LNCaP clone FGC (cell line): Measurements from ENCODE around the gene ATG9A.

ENCODE experiments used
- DNase-seq: peaks from one replicate; pipeline ENCODE4 v3.0.0-alpha.2; 2011; ENCODE audit warnings: low read depth
- H3K4me3 ChIP-seq: 2 replicates; pipeline ENCODE4 v1.5.1; 2011; ENCODE audit warnings: mild to moderate bottlenecking, low read depth, low read length, control low read depth
- TF ChIP-seq, protein P1 (sequence below): IDR thresholded peaks from 2 replicates; pipeline ENCODE4 v1.5.1; 2012; ENCODE audit warnings: mild to moderate bottlenecking; ENCODE audit not compliant: control insufficient read depth, insufficient read depth; ENCODE audit errors: extremely low read depth

Gene ATG9A

GRCh38 chr2:219184121-219184520, 45.3 kb downstream of the ATG9A start:
- H3K4me3 ChIP-seq = no peak overlapping the region

DNA sequence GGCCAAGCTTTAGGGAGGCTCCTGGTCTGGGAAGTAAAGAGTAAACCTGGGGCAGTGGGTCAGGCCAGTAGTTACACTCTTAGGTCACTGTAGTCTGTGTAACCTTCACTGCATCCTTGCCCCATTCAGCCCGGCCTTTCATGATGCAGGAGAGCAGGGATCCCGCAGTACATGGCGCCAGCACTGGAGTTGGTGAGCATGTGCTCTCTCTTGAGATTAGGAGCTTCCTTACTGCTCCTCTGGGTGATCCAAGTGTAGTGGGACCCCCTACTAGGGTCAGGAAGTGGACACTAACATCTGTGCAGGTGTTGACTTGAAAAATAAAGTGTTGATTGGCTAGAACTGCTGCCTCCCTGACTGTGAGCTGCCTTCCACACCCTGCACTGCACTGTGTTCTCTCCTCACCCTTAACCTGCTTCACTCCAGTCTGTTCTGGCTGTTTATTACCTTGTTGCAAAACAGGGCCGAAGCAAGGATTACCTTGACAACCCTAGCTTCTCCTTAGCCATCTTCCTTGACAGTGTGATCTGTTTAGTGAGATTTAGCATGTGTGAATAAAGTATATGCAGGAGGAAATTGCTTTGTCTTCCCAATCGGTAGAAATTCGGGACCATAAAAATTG, 46.2 kb downstream of the ATG9A start:
- H3K4me3 ChIP-seq = no peak overlapping the region
- TF ChIP-seq, protein P1, sequence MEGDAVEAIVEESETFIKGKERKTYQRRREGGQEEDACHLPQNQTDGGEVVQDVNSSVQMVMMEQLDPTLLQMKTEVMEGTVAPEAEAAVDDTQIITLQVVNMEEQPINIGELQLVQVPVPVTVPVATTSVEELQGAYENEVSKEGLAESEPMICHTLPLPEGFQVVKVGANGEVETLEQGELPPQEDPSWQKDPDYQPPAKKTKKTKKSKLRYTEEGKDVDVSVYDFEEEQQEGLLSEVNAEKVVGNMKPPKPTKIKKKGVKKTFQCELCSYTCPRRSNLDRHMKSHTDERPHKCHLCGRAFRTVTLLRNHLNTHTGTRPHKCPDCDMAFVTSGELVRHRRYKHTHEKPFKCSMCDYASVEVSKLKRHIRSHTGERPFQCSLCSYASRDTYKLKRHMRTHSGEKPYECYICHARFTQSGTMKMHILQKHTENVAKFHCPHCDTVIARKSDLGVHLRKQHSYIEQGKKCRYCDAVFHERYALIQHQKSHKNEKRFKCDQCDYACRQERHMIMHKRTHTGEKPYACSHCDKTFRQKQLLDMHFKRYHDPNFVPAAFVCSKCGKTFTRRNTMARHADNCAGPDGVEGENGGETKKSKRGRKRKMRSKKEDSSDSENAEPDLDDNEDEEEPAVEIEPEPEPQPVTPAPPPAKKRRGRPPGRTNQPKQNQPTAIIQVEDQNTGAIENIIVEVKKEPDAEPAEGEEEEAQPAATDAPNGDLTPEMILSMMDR = no peak
- no peak for DNase-seq

More at GRCh38 chr2:219184121-219184520, 45.3 kb downstream of the ATG9A start:
- no peak for DNase-seq
- TF ChIP-seq, protein P1 = no peak

GRCh38 chr2:219182331-219183150, 46.9 kb downstream of the ATG9A start:
- TF ChIP-seq, protein P1 = no peak
- DNase-seq = no peak

DNA sequence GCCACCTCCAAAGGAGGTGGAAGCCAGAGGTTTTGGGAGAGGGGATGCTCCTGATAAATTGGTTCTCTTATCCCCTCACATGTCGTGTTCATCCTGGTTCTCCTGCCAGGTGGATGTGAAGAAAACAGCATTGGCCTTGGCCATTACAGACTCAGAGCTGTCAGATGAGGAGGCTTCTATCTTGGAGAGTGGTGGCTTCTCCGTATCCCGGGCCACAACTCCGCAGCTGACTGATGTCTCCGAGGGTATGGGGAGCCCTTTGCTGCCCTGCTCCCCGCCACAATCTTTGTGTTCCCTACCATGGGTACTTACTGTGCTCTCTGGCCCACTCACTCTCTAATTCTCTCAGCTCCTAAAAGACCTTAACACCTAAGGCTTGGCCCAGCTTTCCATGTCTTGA, 47.9 kb downstream of the ATG9A start:
- TF ChIP-seq, protein P1 = no peak
- H3K4me3 ChIP-seq = no peak overlapping the region
- no peak for DNase-seq

More at GRCh38 chr2:219182331-219183150, 46.9 kb downstream of the ATG9A start:
- no peak overlapping the region for H3K4me3 ChIP-seq

DNA sequence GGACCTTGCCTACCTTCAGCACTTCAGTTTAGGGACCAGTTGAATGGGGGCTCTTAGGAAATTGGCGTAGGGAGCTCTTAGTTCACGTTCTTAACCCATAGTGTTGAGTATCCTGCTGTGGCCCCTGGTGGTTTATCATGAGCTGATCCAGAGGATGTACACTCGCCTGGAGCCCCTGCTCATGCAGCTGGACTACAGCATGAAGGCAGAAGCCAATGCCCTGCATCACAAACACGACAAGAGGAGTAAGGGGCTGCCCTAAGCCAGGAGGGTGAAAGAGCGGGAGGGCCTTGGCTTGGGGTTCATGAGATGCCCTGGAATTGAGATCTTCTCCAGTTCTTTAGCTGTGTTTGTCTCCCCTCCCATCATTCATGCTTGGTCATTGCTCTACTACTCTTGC, 48.5 kb downstream of the ATG9A start:
- DNase-seq = no peak
- H3K4me3 ChIP-seq = no peak overlapping the region
- TF ChIP-seq, protein P1 = no peak

DNA sequence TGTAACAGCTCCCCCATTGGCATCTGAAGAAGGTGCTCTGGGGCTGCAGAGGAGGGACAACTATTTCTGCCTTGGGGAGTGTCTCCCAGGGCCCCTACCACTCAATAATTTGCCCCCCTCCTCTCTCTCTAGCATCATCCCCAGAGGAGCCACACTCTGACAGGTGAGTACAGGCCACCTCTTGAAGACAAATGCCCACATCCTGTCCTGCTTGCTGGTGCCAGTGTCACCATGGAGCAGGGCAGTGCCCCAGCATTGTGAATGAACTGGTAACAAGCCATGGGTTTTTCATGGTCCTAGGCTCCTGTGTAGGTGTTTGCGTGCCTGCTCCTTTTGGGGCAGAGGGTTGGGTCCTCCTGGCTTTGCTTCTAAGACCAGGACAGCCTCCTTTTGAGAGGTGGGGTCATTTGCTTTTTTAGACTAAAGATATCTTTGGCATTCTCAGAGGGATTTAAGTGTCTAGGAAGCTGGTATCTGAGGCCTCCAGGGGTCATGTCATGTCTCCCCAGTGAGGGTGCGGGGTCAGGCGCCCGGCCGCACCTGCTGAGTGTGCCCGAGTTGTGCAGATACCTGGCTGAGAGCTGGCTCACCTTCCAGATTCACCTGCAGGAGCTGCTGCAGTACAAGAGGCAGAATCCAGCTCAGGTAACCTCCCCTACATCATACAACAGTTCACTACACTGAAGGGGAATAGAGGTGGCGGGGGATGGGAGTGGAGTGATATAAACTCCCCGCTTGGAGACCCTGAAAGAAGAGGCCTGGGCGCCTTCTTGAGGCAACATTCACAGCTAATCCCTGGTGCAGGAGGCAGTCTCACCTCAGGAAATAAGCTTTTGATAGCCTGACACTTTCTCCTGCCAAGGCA, 49.6 kb downstream of the ATG9A start:
- TF ChIP-seq, protein P1 = no peak
- no peak overlapping the region for H3K4me3 ChIP-seq
- no peak for DNase-seq
